H1 (cell line): ENCODE results near the gene ELOVL2. TPM values are rescaled to one million over a fixed set of nuclear protein-coding genes. Genes with fewer than 3 reads are reported as not detected.

Source experiments
- RXRA ChIP-seq: IDR thresholded peaks from 2 replicates; pipeline ENCODE4 v1.6.1; 2011; ENCODE audit warnings: low read depth, mild to moderate bottlenecking, low read length, moderate library complexity; ENCODE audit not compliant: insufficient read depth
- polyA plus RNA-seq, 7 experiments: library from polyadenylated mRNA; depleted of rRNA in 3 of 7; stranded (reverse) in 5 of 7; unstranded in 2 of 7; fragments of >200 nt in 5 of 7; fragments of 200-250 nt in 2 of 7; gene quantifications; 1 replicate in 5 of 7; 2 replicates in 1 of 7; 4 replicates in 1 of 7; pipeline versions ENCODE4 v1.2.1 to v1.2.3, GENCODE V29; 2011 to 2013; ENCODE audit warnings: missing spikeins in 2 of 7, mixed read lengths in 2 of 7
- total RNA-seq: library from RNA; stranded (reverse); fragmentation: NEBNext Ultra II Directional; extraction: Animal tissue kit (Norgen Biotek cat#: 25700); gene quantifications from 2 replicates; pipeline ENCODE4 v1.2.1, GENCODE V29; 2021

The ELOVL2 gene
- total and polyA plus RNA-seq, 2 of the 8 experiments (the other 6 are each of a cell fraction or from before 2014, with no cell fraction given) = 0.42 to 0.89 TPM

DNA sequence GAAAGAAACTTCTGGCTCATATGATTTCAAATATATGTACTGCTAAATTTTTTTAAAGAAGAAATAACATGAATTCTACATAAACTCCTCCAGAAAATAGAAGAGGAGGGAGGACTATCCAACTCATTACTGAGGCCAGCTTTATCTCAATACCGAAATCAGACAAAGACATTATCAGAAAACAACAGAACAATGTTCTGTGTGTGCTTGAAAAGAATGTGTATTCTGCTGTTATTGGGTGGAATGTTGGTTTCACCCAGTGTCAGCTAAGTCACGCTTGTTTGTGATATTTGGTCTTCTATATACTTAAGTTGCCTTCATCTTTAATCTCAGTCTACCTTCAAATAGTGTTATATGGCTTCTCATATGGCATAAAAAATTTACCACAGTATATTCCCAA lies 18.6 kb upstream of the ELOVL2 start (continued):
- no peak for TF ChIP-seq RXRA
